ACHN (cell line): ENCODE data around the gene TNXB.
"Not testable (repeated sequence)": the region's sequence is repeated elsewhere in the genome, so short reads cannot be mapped to it uniquely, and the experiment has no call there.

Experiments used
- DNase-seq: peaks from one replicate; pipeline ENCODE4 v3.0.0-alpha.2; 2015
- in situ Hi-C: cut with HindIII; loops from 2 replicates; pipeline ENCODE4 v1.10.0; 2017; ENCODE audit warnings: low sequenced_read_pairs, low pct_ligation_motif_present, low pct_unique_long_range_greater_than_20kb

Gene TNXB

DNA sequence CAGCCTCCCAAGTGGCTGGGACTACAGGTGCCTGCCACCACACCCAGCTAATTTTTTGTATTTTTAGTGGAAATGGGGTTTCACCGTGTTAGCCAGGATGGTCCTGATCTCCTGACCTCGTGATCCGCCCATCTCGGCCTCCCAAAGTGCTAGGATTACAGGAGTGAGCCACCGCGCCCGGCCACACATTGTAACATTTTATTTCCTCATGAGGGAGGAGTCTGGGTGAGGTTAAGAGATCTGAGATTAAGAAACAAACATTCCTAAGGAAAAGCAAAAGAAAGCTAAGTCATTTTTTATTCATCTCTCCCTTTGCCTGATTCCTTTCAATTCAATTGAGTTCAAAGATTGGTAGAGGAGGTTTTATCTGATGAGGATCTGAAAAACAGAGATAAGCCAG lies 35.1 kb upstream of the TNXB start:
- not testable (repeated sequence) for DNase-seq

DNA sequence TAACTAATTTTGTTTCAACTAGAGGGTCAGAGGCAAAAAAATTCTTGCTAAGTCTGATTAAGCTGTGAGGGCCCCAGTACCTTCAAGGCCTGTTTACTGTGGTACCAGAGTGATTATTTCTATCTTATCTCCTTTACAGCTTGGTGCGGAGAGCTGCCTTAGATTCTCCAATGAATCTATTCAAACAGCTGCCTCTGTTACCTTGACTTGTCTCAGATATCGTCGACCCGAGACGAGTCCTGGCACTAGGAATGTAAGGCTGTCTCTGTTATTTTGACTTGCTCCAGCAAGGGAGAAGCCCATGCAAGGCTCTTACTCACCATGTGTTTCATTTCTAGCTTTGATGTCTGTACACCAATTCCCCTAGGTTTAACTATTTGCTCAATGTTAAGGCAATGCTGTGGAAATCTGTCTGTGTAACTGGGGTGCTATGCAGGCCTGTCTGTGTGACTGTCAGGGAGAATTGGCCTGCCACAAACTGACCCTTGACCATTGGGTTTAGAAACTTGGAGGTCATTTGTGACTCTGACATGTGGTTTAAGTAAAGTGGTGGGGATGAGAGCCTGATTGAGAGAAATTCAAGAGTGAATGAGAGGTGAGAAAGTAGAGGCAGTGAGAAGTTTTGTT lies 31.4 kb upstream of the TNXB start:
- in situ Hi-C loops, result no loop called here
- no peak for DNase-seq

More for the DNA sequence above, 35.1 kb upstream of the TNXB start:
- in situ Hi-C loops, result not testable (repeated sequence)

DNA sequence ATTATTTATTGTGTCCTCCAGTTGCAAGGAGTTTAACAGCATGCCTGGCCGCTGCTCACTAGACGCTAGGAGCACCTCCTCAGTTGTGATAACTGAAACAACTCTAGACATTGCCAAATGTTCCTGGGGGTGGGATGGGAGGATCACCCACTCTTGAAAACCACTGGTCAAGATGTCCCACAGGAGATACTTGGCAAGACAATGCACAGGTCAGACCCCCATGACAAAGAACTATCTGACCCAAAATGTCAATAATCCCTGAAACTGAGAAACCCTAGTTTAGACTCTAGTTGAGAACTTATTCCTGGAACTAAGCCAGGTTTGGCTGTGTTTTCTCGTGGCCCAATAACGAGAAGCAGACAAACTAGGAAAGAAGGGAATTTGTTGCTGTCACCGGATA lies 30.5 kb upstream of the TNXB start:
- DNase-seq, result no peak
- in situ Hi-C loops, result no loop called here

DNA sequence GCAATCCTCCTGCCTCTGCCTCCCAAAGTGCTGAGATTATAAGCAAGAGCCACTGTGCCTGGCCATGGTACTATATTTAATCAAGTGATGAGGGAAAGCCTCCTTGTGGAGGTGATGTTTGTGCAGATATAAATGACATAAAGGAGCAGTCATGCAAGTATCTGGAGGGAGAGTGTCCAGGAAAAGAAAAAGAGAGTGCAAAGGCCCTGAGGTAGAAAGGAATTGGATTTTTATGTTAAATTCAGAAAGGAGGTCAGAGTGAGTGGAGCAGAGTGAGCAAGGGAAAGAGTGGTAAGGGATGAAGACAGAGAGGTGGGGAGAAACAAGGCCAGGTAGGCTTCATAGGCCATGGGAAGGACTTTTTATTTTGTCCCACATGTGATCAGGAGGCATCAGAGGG lies 28.3 kb upstream of the TNXB start:
- no peak for DNase-seq
- in situ Hi-C loops, result no loop called here

DNA sequence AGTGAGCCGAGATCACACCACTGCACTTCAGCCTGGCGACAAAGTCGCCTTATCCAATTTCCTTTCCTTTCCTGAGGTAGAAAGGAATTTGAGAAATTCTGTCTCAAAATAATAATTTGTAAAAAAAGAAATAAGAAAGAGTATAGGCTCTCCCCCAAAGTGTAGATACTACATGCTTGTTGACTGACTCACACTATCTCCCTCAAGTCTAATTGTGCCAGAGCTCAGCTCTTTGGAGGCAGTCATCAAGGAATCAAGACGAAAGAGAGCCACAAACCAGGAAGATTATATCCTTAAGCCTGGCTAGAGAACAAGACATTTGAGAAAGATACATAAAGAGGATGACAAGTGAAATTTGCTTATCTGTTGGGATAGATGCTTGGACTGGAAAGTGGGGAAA lies 24.6 kb upstream of the TNXB start:
- in situ Hi-C loops, result no loop called here
- DNase-seq, result no peak

DNA sequence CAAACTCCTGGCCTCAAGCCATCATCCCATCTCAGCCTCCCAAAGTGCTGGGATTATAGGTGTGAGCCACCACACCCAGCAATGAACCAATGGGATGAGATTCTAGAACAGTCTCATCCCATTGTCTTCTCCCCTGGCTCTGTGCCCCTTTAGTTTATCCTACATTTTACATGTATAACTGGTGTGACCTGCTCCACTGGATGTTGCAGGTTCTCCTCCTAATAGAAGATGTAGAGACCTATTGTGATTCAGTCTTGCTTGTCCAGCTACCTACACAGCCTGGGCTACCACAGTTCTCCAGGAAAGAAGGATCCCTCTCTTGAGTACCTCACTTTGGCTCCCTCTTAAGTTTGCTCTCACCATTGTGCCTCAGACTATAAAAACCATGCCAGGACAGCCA lies 23.0 kb upstream of the TNXB start:
- in situ Hi-C loops, result no loop called here
- no peak for DNase-seq

DNA sequence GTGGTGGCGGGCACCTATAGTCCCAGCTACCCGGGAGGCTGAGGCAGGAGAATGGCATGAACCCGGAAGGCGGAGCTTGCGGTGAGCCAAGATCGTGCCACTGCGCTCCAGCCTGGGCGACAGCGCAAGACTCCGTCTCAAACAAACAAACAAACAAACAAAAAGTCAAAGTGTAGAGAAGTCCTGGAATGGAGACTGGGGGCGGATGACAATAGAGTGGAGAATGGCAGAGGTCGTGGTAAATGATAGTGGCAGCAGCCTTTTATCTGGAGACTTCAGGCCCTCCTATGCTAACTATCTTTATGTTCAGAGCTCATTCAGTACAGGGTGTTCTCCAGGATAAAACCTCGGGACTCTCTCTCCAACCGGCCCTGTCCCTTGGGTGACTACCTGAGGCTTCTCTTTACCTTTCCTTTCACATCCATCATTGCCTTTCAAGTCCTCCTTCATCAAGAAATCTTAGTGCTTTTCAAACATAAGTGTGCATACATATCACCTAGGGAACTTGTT lies 22.4 kb upstream of the TNXB start:
- no peak for DNase-seq
- in situ Hi-C loops, result no loop called here

DNA sequence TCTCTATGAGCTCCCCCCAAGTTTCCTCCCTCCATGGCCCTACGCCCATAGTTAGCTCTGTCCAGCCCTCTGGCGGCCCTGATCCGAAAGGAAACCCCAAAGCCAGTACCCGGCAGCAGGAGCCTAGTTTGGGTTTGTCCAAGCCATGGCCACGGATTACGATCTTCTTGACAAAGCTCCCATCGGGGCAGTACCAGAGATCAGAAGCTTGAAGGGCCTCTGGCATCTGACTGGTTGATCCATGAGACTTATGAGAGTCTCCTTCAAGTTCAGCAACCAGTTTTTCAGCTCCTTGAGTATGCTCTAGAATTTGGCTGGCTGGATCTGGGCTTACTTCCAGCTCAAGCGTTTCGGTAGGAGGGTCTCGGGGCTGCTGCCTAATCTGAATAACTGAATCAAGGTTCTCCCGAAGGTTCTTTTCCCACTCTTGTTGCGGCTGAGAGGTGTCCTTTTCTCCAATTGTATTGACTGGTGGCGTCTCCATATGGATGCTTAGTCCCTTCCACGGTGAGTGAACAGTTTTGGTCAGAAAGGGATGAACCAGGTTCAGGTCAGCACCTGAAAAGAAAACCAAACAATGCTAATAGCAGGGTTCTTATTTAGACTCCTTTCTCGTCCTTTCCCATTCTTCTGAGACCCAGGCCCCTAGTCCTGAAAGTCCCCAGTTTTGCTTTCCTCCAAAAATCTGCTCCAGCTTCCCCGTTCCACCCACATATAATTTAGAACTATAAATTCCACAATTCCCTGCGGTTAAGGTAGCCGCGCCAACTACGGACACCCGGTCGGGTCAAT lies 20.4 kb upstream of the TNXB start:
- no peak for DNase-seq
- in situ Hi-C loops, result no loop called here

DNA sequence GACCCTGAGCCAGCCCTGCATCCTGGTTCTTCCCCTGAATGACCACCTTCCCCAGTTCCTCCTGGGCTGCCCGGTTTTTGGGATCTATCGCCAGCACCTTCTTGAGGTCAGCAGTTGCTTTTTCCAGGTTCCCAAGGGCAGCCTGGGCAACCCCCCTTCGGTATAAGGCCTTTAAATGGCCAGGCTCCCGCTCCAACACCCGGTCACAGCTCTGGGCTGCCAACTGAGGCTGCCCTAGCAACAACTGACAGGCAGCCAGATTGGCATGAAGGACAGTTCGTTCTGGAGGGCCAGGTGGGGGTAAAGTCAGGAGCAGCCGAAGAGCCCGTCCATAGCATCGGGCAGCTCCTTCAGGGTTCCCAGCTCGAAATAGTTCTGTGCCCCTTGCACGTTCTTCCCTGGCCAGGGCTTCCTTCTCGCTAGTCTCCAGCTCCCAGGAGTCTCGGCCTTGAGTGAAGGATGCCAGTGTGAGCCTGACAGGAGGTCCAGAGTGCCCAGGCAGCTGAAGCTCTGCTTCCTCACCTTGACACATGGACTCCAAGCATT lies 19.7 kb upstream of the TNXB start:
- in situ Hi-C loops, result no loop called here
- DNase-seq, result no peak

DNA sequence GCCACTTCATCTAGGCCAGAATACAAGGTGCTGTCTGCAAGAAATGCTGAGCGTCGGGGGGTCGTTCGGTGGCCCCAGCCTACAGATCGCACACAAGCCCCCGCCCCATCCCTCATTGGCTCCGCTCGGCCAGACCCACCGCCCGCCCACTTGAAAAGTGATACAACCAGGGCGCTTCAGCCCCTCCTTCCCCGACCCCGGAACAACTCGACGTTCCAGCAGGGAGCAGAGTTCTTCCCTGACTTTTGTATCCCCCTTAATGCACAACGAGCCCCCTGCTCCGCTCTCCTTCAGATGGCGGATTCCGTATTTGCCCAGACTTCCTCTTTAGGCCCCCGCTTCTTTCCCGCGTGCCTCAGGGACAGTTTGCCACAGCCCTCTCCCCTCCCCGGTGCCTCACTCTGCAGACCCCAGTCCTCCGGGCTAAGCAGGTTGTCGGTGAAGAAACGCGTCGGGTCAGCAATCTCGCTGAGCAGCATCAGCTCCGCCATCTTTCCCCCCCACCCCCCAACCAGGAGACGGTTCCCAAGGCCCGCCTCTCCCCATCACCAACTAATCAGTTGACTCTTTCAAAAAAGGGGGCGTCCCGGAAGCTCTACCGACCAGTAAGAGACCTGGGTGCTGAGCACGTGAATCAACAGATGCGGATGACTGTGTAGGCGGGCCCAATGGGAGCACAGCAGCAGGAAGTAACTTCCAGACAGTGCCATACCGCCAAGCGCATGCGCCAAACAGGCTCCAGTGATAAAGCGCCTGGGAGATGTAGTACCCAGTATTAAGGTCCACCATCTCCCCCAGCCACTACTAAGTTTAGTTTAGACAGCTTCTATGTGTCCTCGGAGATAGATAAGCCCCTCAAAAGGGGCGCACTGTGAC lies 18.8 kb upstream of the TNXB start, which contains the start of gene ATF6B:
ATF6B (minus strand) TSS at position 530 of the 876 bp plus-strand sequence; CDS start at position 491, 39 bp downstream.
- in situ Hi-C loops, result no loop called here
- DNase-seq, result peak; percentile 98

DNA sequence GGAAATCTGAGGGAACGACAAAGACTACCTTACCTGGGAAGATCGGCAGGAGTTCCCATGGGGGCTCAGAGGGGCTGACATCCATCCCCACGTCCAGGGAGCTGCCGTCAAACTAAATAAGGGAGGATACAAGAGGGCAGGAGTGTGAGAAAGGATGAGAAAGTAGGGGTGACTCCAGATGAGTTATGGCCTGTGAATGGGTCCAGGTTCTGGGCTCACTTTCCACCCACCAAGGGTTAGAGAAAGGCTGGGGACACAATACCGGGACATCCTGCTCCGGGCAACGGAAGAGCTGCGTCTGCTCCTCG lies 18.2 kb upstream of the TNXB start:
- in situ Hi-C loops, result no loop called here
- DNase-seq, result no peak

DNA sequence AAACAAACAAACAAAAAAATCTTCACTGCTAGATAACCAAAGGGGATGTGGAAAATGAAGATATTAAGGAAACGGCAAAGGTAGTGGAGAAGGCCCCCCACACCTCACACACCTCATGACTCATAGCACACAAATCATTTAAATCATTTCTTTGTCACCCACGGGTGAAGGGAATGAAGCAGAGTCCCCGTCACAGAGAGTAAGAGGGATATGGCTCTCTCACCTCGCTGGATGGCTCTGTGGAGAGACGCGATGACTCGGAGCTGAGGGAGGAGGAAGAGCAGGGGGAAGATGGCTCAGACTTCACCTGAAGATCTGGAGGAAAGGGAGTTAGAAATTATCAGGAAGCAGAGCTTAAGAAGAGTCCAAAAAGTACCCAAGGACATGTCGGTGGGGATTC lies 17.7 kb upstream of the TNXB start:
- in situ Hi-C loops, result no loop called here
- DNase-seq, result no peak

DNA sequence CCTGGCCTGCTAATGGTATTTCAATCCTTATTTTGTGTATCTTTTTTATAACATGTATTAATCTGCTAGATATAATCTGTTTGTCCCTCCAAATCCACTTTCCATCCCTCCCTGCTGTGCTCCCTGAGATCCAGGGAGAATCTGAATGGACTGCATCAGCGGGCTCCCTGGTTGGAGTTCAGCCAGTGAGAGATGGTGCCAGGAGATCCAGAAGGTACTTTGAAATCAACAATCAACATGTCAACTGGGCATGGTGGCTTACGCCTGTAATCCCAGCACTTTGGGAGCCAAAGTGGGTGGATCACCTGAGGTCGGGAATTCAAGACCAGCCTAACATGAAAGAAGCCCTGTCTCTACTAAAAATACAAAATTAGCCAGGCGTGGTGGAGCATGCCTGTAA lies 14.5 kb upstream of the TNXB start:
- DNase-seq, result no peak
- in situ Hi-C loops, result no loop called here

DNA sequence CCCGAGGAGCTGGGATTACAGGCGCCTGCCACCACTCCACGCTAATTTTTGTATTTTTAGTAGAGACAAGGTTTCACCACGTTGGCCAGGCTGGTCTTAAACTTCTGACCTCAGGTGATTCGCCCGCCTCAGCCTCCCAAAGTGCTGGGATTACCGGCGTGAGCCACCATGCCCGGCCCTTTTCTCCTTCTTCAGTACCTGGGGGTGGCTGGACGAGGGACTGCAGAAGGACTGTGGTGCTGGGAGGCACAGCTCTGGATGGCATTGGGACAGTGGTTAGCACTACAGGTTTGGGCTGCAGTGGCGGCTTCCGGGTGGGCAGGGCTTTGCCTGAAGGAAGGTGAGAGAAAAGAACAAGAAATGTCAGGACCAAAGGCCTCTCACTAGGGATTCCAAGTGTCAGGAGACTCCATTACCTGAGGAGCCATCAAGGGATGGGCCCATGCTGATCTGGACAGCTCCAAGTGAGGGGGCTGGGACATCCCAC lies 11.5 kb upstream of the TNXB start:
- in situ Hi-C loops, result no loop called here
- no peak for DNase-seq

DNA sequence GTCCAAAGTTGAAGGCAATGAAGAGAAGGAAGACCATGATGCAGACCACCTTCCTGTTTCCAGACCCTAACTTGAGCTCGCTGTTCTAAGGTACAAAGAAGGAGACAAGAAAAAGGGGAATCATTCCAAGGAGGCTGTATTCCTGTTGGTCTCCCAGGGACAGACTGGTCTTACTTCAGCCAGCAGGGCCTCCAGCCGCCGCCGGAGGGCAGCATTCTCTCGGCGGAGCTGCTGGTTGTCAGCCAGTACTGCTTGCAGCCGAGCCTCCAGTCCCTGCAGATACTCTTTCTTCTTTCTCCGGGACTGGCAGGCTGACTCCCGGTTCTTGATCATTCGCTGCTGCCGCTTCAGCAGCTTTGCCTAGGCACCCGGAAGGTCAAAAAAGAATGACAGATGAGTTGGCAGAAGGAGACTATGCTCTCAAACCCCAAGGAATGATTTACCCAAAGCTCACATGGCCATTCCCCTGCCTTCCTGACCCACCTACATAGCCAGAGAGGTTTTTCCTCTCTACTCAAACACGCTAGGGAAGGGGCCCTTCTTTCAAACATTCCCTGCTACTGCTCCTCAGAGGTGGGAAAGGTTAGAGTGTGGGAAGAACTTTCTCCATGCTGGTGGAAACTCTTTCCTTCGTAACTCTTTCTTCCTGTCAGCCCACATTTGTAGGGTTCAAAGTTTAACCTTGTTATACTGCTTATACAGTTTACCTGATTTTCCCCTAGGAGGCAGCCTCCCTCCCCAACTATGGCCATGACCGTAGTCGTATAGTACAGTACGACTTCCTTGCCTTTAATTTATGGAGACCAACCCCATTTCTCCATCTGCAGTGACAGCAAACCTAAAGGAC lies 9.9 kb upstream of the TNXB start:
- peak; percentile 82 for DNase-seq

DNA sequence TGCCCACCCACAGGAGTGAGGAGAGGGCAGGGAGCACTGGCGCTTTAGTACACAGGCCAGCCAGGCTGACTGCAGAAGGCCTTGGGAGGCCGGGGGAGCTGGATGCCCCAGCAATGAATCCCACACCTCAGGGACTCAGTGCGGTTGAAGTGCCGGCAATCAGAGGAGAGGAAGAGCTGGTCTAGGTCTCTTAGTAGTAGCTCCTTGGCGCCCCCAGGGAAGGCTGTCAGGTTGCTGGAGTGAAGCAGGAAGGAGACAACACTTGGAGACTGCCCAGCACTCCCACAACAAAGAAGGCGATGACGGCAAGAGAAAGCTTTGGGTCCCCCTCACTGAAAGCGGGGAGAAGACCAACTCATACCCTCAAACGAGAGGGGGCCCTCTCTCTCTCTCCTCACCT lies 8.3 kb upstream of the TNXB start:
- DNase-seq, result no peak
- in situ Hi-C loops, result no loop called here

More for the DNA sequence above, 9.9 kb upstream of the TNXB start:
- in situ Hi-C loops, result no loop called here

DNA sequence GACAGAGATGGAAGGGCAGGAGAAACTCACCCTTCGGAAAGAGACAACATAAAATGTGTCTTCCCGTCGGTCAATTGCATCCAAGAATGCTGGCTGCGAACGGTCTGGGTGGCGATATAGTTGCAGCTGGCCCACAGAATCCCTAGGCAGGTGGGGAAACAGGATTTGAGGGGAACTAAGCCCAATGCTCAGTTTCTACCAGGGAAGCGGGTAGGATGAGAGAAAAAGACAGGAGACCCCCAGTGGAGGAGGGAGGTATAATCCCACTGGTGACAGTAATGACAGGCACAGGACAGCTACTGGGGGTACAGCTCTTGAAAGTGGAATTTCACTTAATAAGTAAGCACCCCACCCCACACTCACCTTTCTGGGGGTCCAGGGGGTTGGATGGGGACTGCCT lies 7.5 kb upstream of the TNXB start:
- no peak for DNase-seq
- in situ Hi-C loops, result no loop called here

DNA sequence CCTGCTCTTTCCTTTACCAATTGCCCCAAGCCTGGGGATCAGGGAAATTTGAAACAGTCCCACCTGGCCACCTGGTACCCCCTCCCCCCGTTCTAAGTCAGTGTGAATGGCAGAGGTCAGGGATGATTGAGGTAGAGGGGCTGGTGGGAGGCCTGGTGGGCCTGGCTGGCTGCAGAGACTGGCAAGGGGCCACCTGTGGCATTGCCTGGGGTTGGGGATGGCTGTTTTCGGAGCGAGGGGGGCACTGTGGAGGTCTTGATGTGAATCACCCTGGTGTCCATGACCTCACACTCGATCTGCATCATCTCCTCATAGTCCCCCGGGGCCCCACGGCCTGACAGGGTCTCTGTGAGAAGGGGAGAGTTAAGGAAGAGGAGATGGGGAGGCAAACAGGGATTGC lies 6.5 kb upstream of the TNXB start:
- DNase-seq, result no peak
- in situ Hi-C loops, result no loop called here
